NCI-H446 (cell line): Measurements from ENCODE around the gene NDUFS3.
A peak's percentile ranks its signal among the peaks of the same experiment; 100 is the strongest.
"Not testable (repeated sequence)": the region's sequence is repeated elsewhere in the genome, so short reads cannot be mapped to it uniquely, and the experiment has no call there.

ENCODE experiments used
- DNase-seq, 2 experiments: peaks; one replicate each; lab custom pipeline; 2025; lab: John Stamatoyannopoulos, UW

The NDUFS3 gene

DNA sequence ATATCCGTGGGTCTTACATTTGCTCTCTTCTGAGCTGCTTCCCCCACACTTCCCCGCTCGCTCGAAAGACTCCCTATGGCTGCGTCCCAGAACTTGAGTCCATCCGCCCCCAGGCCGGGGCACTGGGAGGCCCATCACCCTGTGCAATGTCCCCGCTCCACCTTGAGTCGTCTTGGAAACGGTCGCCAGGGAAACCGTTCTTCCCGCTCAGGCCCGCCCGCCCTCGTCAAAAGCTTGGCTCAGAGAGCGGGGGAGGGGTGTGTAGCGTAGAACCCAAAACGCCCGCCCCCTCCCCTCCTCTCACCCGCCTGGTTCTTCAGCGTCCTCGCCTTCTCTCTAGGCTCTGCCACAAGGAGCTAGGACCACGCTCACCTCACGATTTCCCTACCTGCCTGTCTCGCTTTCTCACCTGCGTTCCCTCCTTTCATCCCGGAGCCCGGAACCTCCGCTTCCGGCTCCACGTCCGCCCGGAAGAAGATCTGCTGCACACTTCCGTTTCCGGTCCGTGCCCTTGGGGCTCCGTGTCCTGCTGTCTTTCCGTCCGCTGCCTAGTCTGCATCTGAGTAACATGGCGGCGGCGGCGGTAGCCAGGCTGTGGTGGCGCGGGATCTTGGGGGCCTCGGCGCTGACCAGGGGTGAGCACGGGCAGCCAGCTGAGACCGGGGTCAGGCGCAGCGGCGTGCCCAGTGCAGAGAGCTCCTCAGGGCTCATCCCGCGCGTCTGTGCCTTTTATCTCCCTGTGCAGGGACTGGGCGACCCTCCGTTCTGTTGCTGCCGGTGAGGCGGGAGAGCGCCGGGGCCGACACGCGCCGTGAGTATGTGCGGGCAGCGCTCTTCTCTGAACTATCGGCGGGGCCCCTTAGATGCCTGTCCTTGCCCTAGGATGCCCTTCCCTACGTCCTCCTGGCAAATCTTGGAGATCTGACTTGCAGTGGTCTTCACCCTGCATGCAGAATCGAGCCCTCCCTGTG lies at the start of gene NDUFS3, which contains the start of gene KBTBD4:
TSS of gene NDUFS3 (plus strand) at position 551 of the 971 bp plus-strand sequence. CDS start at position 569, 18 bp downstream.
TSS of gene KBTBD4 (minus strand) at position 447 of the 971 bp plus-strand sequence. CDS start at position 428, 19 bp downstream.
- peak; percentile 93 to 96 for DNase-seq

DNA sequence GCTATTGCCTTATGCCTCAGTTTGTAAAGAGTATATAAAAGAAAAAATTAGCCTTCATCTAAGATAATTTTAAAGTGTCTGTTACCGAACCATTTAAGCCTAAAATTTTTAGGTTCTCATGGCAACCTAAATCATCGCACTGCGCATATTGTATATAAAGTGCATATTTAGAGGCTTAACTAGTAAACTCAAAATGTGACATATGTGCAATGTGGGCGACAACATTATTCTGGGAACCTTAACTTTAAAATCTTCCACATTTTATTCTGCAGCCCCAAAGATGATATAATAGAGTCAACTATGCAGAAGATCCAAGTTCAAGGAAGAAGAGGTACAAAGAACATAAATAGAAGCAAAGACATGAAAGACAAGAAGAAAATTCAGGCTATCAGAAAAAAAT lies 48.9 kb upstream of the NDUFS3 start:
- no peak for DNase-seq

DNA sequence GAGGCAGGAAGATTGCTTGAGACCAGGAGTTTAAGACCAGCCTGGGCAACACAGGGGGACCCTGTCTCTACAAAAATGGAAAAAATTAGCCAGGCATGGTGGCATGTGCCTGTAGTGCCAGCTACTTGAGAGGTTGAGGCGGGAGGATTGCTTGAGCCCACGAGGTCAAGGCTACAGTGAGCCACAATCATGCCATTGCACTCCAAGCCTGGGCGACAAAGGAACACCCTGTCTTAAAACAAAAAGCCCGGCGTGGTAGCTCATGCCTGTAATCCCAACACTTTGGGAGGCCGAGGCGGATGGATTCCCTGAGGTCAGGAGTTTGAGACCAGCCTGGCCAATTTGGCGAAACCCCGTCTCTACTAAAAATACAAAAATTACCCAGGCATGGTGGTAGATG lies 48.2 kb upstream of the NDUFS3 start:
- DNase-seq: not testable (repeated sequence)

DNA sequence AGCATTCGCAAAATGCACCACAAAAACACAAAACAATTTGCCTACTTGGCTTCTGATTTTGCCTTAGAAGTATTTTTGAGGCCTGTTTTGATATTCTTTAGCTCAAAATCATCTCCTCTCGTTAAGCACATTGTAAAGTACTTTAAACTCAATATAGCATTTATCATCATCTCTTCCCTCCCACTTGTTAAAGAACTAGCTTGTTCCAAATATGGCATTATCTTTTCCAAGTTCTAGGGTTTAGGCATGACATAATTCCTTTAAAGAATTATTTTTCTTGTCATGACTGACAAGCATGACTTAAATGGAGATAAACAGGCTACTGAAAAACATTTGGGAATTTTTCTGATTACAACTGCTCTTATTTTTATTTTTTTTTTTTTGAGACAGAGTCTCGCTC lies 47.2 kb upstream of the NDUFS3 start:
- no peak for DNase-seq

DNA sequence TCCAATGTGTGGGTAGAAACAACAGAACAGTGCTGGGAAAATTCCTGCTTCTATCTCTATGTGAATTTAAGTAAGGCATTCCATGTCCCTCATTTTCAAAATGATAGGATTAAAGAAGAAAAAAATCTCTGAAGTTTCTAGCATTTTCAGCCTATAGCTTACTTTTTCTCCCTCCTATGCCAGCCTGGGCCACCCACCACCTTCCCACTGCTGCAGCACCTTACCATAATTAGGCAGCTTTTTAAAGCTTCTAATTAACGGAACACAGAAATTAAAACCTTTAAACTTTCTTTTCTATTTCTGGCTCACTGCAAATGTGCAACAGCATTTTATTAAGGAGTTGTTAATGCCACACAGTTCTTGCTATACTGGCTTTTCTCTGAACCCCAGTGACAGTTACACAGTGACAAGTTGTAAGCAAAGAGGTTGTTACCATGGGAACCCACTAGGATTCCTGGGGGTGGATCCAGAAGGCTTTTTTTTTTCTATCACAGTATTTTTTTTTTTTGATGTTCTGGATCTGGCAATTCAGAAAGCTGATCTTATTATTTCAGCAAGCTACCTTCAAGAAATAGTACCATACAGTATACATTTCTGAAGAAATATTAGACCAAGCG lies 46.2 kb upstream of the NDUFS3 start:
- no peak for DNase-seq

DNA sequence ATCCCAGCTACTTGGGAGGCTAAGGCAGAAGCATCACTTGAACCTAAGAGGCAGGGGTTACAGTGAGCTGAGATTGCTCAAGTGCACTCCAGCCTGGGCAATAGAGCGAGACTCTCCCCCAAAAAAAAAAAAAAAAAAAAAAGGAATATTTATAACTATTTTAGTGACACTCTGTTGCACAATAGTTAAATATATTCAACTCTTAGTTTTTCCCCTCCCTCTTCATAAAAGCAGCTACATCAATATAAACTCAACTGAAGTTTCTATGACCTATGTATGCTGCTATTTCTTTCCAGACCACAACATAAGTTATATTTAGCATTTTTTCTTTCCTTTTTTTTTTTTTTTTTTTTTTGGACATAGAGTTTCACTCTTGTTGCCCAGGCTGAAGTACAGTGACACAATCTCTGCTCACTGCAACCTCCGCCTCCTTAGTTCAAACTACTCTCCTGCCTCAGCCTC lies 45.2 kb upstream of the NDUFS3 start:
- DNase-seq: no peak

DNA sequence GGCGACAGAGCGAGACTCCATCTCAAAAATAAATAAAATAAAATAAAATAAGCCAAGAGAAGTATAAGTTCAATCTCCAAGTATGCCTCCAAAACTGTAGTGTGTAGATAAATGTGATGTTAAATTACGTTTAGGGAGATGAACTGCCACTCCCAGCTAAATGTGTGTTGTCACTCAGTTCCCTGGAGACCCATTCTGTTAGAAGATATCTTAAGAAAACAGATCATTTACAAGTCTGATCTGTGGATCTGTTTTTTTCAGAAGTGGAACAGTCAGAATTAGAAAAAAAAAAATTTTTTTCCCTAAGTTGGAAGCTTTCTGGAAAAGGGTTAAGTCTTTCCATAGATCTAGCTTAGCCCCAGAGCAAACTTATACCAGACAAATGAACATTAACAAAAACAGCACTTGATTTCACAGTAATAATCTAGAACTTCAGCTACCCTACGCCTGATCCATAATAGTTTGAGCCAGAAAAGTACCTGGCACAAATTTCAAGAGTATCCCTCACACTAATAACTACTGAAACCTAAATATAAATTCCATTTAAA lies 44.1 kb upstream of the NDUFS3 start:
- no peak for DNase-seq

DNA sequence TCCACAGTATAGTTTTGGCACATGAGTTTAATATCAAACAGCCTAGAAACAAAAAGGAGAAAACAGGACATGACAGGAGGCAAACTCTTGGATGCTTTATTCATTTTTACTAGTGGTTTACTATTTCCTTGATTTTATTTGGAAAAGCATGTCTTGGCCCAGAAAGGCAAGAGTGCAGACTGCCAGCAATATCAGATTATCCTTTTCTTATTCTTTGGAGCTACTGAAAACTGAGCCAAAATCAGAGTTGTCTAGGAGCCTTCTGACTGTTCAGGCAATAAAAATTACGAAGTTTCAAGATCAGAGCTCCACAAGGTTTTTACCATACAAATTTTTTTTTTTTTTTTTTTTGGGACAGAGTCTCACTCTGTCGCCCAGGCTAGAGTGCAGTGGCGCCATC lies 42.0 kb upstream of the NDUFS3 start:
- peak; percentile 25 to 64 for DNase-seq

DNA sequence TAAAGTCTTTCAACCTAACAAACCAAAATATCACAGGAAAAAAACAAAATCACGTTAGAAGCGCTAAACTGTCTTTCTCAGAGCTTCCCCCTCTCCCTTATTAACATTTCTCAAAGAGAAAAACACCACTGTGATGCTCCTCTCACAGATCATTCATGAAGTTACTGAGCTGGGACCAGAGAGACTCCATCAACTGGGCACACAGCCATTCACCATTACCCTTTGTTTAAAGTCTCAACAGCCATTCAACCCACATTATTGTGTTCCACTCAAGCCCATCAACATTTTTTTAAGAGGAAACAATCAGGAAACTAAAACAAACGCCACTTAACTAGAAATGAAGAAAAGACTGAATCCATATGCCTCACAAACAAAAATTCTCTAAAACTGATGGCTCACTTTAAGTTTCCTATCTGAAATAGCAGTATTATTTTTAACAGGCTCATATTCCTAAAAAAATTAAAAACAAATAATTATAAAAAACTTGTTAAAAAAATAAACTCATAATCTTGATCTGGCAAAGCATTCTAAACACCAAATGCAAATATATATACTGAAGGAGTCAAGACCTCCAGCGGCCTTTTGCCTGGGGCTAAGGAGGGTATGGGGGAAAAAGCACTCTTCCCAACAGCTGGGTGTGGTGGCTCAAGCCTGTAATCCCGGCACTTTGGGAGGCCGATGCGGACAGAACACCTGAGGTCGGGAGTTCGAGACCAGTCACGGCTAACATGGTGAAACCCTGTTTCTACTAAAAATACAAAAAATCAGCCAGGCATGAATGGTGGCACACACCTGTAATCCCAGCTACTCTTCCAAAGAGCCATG lies 39.9 kb upstream of the NDUFS3 start:
- DNase-seq: peak in 1 of 2 experiments; percentile 33

DNA sequence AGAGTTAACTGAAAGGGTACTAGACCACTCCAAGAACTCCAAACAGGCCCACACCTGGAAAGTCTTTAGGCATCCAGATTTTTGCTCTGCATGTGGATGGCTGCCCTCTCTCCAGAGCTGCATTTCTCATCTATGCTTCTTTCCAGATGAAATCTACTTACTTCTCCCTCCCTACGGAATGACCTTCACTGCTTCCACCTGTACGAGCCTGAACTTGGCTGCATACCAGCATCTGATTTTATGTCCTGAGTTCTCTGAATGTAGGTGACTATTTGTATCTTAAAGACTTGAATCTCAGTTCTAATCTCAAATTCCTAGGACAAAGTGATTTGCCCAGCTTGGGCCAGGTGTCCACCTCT lies 39.2 kb upstream of the NDUFS3 start:
- no peak for DNase-seq

DNA sequence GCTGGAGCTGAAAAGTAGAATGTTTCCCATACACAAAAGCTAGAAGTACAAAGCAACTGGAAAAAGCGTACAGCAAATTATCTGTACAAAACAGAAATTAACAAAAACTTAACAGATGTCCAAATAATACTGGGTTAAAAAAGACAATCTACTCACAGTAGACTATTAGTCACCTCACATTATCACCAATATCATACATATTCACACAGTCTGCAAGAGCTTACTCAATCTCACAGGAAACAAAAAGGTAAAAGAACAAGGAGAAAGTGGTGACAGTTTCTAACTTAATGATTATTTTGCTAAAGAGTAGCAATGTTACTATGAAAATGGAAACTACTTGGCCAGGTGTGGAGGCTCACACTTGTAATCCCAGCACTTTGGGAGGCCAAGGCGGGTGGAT lies 37.8 kb upstream of the NDUFS3 start:
- DNase-seq: no peak

DNA sequence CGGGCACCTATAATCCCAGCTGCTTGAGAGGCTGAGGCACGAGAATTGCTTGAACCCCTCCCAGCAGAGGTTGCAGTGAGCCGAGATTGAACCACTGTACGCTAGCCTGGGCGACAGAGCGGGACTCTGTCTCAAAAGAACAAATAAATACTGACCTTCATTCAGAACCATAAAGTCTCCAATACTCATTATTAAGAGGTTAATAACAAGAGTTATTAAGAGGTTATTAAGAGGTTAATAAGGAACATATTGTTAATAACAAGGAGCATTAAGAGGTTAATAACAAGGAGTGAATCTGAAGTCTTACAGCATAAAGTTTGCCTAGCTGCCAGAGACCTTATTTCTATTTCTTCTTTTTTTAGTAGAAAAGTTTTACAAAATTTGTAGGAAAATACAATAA lies 33.6 kb upstream of the NDUFS3 start:
- no peak for DNase-seq

DNA sequence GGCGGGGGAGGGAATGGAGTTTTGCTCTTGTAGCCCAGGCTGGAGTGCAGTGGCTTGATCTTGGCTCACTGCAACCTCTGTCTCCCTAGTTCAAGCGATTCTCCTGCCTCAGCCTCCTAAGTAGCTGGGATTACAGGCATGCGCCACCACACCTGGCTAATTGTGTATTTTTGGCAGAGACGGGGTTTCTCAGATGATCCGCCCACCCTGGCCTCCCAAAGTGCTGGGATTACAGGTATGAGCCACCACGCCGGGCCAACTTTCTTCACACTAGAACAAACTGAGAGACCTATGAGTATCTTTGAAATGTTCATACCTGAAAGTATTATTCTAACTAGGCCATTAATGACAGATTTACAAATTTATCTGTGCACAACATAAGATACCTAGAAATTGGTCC lies 32.6 kb upstream of the NDUFS3 start:
- DNase-seq: not testable (repeated sequence)

DNA sequence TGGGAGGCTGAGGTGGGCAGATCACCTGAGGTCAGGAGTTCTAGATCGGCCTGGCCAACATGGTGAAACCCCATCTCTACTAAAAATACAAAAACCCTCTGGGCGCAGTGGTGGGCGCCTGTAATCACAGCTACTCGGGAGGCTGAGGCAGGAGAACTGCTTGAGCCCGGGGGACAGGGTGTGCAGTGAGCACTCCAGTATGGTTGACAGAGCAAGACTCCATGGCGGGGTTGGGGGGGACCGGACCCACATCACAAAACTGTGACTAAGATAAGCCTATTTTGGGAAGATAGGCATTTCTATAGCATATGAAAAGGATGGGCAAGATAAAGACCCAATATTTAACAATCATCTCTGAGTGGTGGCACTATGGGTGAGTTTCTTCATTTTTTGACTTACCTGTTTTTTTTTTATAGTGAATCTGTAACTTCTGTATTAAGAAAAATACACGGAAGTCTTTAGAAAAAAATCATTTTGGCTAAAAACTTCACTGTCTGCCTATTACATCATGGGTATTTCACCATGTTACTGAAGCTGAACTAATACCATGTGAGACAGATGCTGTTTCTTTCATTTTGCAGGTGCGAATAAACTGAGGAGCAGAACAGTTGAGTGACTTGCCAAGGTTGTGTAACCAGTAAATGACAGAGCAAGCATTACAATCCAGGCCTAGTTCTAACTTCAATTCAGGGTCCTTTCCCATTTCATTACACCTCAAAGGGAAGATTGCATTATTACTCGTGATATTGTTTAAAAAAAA lies 28.4 kb upstream of the NDUFS3 start:
- DNase-seq: no peak

DNA sequence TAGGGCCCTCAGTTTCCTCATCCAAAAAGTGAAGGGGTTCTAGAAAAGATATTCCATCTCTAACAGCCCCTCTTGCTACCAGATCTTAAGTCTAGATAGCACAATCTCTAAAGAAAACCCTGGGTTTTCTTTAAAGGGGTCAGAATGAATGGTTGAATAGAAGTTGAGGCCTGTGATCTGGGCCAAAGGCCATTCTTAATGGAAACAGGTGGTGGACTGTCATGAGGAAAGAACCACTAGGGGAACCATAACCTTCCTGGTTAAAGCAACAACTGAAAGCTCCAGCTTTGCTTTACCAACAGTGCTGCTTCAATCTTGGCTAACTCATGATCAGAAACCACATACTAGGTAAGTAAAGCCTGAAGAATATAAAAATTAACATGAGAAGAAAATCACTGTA lies 27.8 kb upstream of the NDUFS3 start:
- DNase-seq: peak in 1 of 2 experiments; percentile 16

DNA sequence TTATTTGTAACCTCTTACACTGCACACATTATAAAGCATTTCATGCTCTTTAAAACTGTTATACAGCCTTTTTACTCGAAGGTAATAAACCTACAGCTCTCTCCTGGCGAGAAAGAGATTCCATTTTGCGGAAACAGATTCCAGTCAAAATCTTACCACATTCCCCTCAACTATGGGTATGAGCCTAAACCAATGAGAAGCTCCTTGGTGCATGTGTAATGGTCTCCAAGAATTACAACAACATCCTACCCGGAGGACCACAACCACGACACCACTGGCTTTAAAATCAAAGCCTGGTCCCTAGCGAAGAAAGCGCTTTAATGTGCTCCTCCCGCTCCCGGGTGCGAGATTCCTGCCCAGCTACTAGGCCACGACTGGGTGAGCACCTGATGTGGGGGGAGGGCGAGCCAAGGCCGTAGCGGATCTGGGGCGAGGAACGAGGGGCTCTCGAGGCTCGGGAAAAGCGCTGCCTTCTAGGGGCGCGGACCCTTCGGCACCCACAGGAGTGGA lies 26.8 kb upstream of the NDUFS3 start:
- peak; percentile 18 to 30 for DNase-seq

DNA sequence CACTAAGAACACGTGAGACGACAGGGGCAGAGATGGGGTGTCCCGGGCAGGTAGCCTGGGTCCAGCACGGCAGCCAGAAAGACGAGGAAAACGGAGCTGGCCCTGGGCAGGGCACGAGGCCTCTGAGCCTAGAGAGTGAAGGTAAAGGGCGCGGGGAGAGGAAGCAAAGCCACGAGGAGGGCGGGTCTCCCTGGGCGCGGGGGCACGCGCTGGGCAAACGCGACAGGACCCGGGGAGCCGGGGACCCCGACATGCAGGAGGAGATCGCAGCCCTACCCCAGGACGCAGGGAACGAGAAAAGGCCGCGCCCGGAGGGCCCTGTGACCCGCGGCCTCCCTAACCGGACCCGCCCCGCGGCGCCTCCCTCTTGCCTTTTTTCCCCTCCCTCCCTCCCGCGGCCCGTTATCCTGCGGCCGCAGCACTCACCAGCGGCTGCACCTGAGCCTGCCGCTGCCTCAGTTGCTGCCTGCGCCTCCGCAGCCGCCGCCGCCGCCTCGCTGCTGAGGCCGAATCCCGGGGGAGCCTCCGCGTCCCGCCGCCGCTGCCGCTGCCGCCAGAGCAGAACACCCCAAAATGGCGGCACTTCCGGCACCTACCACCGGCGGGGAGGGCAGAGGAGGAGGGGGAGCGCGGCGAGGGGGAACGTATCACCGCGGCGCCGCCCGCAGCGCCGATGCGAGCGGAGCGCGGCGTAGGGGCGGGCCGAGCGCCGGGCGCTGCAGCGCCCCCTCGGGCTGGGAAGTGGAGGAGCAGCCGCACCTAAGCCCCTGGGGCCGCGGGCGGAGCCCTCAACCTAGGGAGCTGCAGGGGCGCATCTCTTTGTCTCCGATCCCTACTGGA lies 26.1 kb upstream of the NDUFS3 start, which contains the start of gene CELF1:
TSS of gene CELF1 (minus strand) at position 567 of the 840 bp plus-strand sequence. CDS start 53,609 bp downstream, outside the sequence.
- DNase-seq: peak; percentile 85 to 98

DNA sequence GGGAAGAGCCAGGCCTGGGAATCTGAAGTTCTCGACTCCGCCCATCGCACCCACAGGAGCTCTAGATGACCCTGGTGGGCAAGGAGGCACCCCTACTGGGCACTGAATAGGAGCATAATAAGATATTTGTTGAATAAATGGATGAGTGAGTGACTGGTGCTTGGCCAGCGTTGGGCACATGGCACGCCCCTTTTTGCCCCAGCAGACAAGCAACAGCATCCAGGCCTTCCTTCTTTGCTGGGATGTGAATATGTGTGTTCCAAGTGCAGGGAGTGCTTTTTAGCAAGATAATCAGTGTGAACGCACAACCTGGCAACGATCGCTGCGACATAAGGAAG lies 25.5 kb upstream of the NDUFS3 start:
- no peak for DNase-seq

DNA sequence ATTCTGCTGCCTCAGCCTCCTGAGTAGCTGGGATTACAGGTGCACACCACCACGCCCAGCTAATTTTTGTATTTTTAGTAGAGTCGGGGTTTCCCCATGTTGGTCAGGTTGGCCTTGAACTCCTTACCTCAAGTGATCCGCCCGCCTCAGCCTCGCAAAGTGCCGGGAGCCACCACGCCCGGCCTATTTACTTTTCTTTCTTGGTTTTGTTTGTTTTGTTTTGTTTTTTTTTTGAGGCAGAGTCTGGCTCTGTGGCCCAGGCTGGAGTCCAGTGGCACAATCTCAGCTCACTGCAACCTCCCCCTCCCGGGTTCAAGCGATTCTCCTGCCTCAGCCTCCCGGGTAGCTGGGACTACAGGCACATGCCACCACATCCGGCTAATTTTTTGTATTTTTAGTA lies 21.9 kb upstream of the NDUFS3 start:
- not testable (repeated sequence) for DNase-seq

DNA sequence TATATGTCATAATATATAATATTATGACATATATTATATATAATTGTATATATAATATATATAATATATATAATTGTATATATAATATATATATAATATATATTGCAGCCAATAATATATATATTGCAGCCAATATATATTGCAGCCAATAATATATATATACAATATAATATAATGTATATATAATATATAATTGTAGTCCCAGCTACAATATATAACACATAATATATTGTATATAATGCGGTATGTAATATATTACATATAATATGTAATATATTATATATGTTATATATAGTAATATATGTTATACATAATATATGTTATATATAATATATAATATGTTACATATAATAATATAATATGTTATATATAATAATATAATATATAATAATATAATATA lies 20.2 kb upstream of the NDUFS3 start:
- DNase-seq: no peak
